H1 (cell line): Measurements from ENCODE around the gene LRRC3B.

ENCODE experiments used
- ASH2L ChIP-seq: fragments of 200-600, 300-600 bp; sonication (generic); IDR thresholded peaks from one replicate; pipeline ENCODE4 v1.7.1; 2017; ENCODE audit warnings: low read length
- ATF2 ChIP-seq: IDR thresholded peaks from 2 replicates; pipeline ENCODE4 v1.6.1; 2012; ENCODE audit warnings: low read length, inconsistent platforms
- BRCA1 ChIP-seq: IDR thresholded peaks from 2 replicates; pipeline ENCODE4 v1.6.1; 2012; ENCODE audit warnings: low read depth, low read length, improper control_type of control experiment
- CHD7 ChIP-seq: fragments of 300-600 bp; sonication (generic); IDR thresholded peaks from 2 replicates; pipeline ENCODE4 v1.7.1; 2012; ENCODE audit warnings: low read length, moderate library complexity, mild to moderate bottlenecking, inconsistent platforms; ENCODE audit not compliant: insufficient replicate concordance
- CTCF ChIP-seq, 3 experiments: IDR thresholded peaks; 1 replicate in 2 of 3; 2 replicates in 1 of 3; pipeline versions ENCODE4 v1.5.1 to v1.6.1; 2011; ENCODE audit warnings: low read length in 3 of 3, mild to moderate bottlenecking in 3 of 3, inconsistent platforms in 2 of 3, low read depth in 1 of 3, moderate library complexity in 1 of 3; ENCODE audit not compliant: insufficient read depth in 1 of 3; ENCODE audit errors: control extremely low read depth in 1 of 3
- EZH2 ChIP-seq: fragments of 200-600 bp; sonication (generic); IDR thresholded peaks from 2 replicates; pipeline ENCODE4 v1.7.1; 2012; ENCODE audit warnings: low read depth, mild to moderate bottlenecking, moderate library complexity, low read length, inconsistent platforms; ENCODE audit not compliant: severe bottlenecking
- NRF1 ChIP-seq: IDR thresholded peaks from 2 replicates; pipeline ENCODE4 v1.6.1; 2011; ENCODE audit warnings: mild to moderate bottlenecking, low read depth, low read length, improper control_type of control experiment
- POLR2A ChIP-seq, 2 experiments: IDR thresholded peaks; 1 replicate in 1 of 2; 2 replicates in 1 of 2; pipeline ENCODE4 v1.6.1; 2011; ENCODE audit warnings: low read depth in 2 of 2, low read length in 2 of 2, mild to moderate bottlenecking in 2 of 2; ENCODE audit errors: control extremely low read depth in 1 of 2
- POLR2AphosphoS5 ChIP-seq: IDR thresholded peaks from 2 replicates; pipeline ENCODE4 v1.6.1; 2011; ENCODE audit warnings: low read depth, low read length
- SAP30 ChIP-seq: fragments of 300-600 bp; sonication (generic); IDR thresholded peaks from 2 replicates; pipeline ENCODE4 v1.7.1; 2012; ENCODE audit warnings: low read length, moderate library complexity, mild to moderate bottlenecking, inconsistent platforms; ENCODE audit not compliant: insufficient read depth, insufficient replicate concordance
- SRF ChIP-seq: IDR thresholded peaks from 2 replicates; pipeline ENCODE4 v1.6.1; 2011; ENCODE audit warnings: mild to moderate bottlenecking, low read depth, low read length, moderate library complexity

- TF ChIP-seq ATF2 = no peak
- no peak for TF ChIP-seq ASH2L
- no peak for TF ChIP-seq CTCF (IDR thresholded peaks at IDR 0.05; ENCODE audit: control extremely low read depth in 1 of 3, insufficient read depth in 1 of 3, low read depth in 1 of 3, low read length in 3 of 3)
- no peak for TF ChIP-seq SRF
- TF ChIP-seq POLR2AphosphoS5 = no peak
- TF ChIP-seq EZH2 = no peak
- no peak for TF ChIP-seq BRCA1
- no peak for TF ChIP-seq SAP30
- no peak for TF ChIP-seq NRF1
- no peak for TF ChIP-seq CHD7
- TF ChIP-seq POLR2A (IDR thresholded peaks at IDR 0.05; ENCODE audit: control extremely low read depth in 1 of 2, low read depth in 2 of 2, low read length in 2 of 2) = no peak
Measured at GRCh38 chr3:26647078-26647477, 24.5 kb downstream of the LRRC3B start.
